Tibial nerve (tissue), 4 donors: ENCODE results near the gene PPP1R7. TPM values are rescaled to one million over a fixed set of nuclear protein-coding genes. Genes with fewer than 3 reads are reported as not detected.

Source experiments
- DNase-seq, 2 donors: peaks; one replicate each; pipeline ENCODE4 v3.0.0-alpha.2; 2019; ENCODE audit warnings: low spot score in 2 of 2
- H3K27ac ChIP-seq, 4 donors: fragments of 200-600 bp; sonication (generic) in 3 of 4; one replicate each; pipeline ENCODE4 v1.5.1; 2017 to 2019; ENCODE audit warnings: mild to moderate bottlenecking in 1 of 4
- H3K27me3 ChIP-seq, 2 donors: fragments of 200-600 bp; sonication (generic) in 1 of 2; one replicate each; pipeline versions ENCODE4 v1.5.1 to v1.6.0; 2017 to 2019
- H3K36me3 ChIP-seq, 3 donors: fragments of 200-600 bp; sonication (generic); one replicate each; pipeline ENCODE4 v1.5.1; 2018 to 2019
- H3K4me1 ChIP-seq, 4 donors: fragments of 200-600 bp; sonication (generic) in 3 of 4; one replicate each; pipeline ENCODE4 v1.5.1; 2017 to 2019
- H3K4me3 ChIP-seq, 4 donors: fragments of 200-600 bp; sonication (generic) in 3 of 4; one replicate each; pipeline ENCODE4 v1.5.1; 2017 to 2019; ENCODE audit warnings: mild to moderate bottlenecking in 1 of 4, moderate library complexity in 1 of 4
- H3K9me3 ChIP-seq, 4 donors: fragments of 200-600 bp; sonication (generic) in 3 of 4; one replicate each; pipeline ENCODE4 v1.5.1; 2017 to 2019
- CTCF ChIP-seq, 5 experiments: fragments of 200-600 bp in 3 of 5; fragments of 450-650 bp in 2 of 5; sonication (generic) in 3 of 5; IDR thresholded peaks; one replicate each; pipeline ENCODE4 v1.5.1; 2016 to 2019; ENCODE audit warnings: antibody characterized with exemption in 5 of 5, mild to moderate bottlenecking in 3 of 5, moderate library complexity in 2 of 5
- EP300 ChIP-seq, 2 donors: sonication (generic); formaldehyde crosslinking; IDR thresholded peaks; one replicate each; pipeline ENCODE4 v1.6.1; 2017; ENCODE audit warnings: antibody characterized with exemption in 2 of 2, mild to moderate bottlenecking in 1 of 2
- POLR2A ChIP-seq, 2 donors: fragments of 450-650 bp; IDR thresholded peaks; one replicate each; pipeline ENCODE4 v1.6.1; 2017; ENCODE audit warnings: antibody characterized with exemption in 2 of 2, mild to moderate bottlenecking in 2 of 2, moderate library complexity in 2 of 2
- WGBS, 2 donors: methylation state at CpG; one replicate each; pipeline ENCODE4 v1.1.5; 2018; 5-methylcytosine and 5-hydroxymethylcytosine counted together
- total RNA-seq, 4 donors: library from RNA; depleted of rRNA; stranded (reverse); fragments of >200 nt; gene quantifications; one replicate each; pipeline ENCODE4 v1.1.0, GENCODE V29; 2016

Gene PPP1R7
- total RNA-seq, 4 donors from 2014 or later: 29.5 to 53.8 (median 38.1) TPM

GRCh38 chr2:241115361-241115760, 34.9 kb upstream of the PPP1R7 start:
- H3K27ac ChIP-seq: no peak overlapping the region
- no peaks in the 10 kb centered on the region for H3K27me3 ChIP-seq
- 70 to 83% methylated on average over 8 of the region's 8 CpGs for WGBS, 2 donors
- peaks cover 0 to 11% (median 0%) of the 10 kb centered on the region in 3 donors for H3K36me3 ChIP-seq
- H3K4me3 ChIP-seq: no peak overlapping the region
- TF ChIP-seq EP300 (IDR thresholded peaks at IDR 0.05) (no peak), POLR2A (IDR thresholded peaks at IDR 0.05) (no peak), CTCF (IDR thresholded peaks at IDR 0.05) (no peak)
- no peak for DNase-seq
- no peaks in the 10 kb centered on the region for H3K9me3 ChIP-seq
- no peaks in the 10 kb centered on the region for H3K4me1 ChIP-seq

- H3K4me3 ChIP-seq: no peak overlapping the region
- no peaks in the 10 kb centered on the region for H3K9me3 ChIP-seq
- WGBS, 2 donors: 91 to 92% methylated on average over 32 of the region's 32 CpGs
- no peak for TF ChIP-seq CTCF (IDR thresholded peaks at IDR 0.05)
- TF ChIP-seq EP300 (IDR thresholded peaks at IDR 0.05): no peak
- TF ChIP-seq POLR2A (IDR thresholded peaks at IDR 0.05): no peak
- no peak overlapping the region for H3K27ac ChIP-seq
- no peak for DNase-seq
- no peaks in the 10 kb centered on the region for H3K4me1 ChIP-seq
- H3K36me3 ChIP-seq: peaks cover 0 to 6% (median 0%) of the 10 kb centered on the region in 3 donors
- H3K27me3 ChIP-seq: no peaks in the 10 kb centered on the region
Observed at GRCh38 chr2:241116606-241117560, 33.4 kb upstream of the PPP1R7 start.

- whole genome bisulfite sequencing, 2 donors: 89 to 93% methylated on average over 17 to 24 of the region's 24 CpGs
- no peak for DNase-seq
Observed at GRCh38 chr2:241118737-241119505, 31.3 kb upstream of the PPP1R7 start.

GRCh38 chr2:241120440-241120839, 29.8 kb upstream of the PPP1R7 start:
- no peak for DNase-seq
- 92% methylated on average over 2 of the region's 2 CpGs for WGBS, 2 donors
- no peak overlapping the region for H3K4me3 ChIP-seq

More at GRCh38 chr2:241118737-241119505, 31.3 kb upstream of the PPP1R7 start:
- Histone ChIP-seq H3K36me3 (peaks cover 0 to 19% (median 0%) of the 10 kb centered on the region in 3 donors), H3K27me3 (no peaks in the 10 kb centered on the region), H3K4me1 (no peaks in the 10 kb centered on the region), H3K9me3 (no peaks in the 10 kb centered on the region), H3K27ac (no peak overlapping the region), H3K4me3 (no peak overlapping the region)
- TF ChIP-seq POLR2A (IDR thresholded peaks at IDR 0.05) (no peak), EP300 (IDR thresholded peaks at IDR 0.05) (no peak), CTCF (IDR thresholded peaks at IDR 0.05) (no peak)

More at GRCh38 chr2:241120440-241120839, 29.8 kb upstream of the PPP1R7 start:
- H3K36me3 ChIP-seq: peaks cover 0 to 14% (median 0%) of the 10 kb centered on the region in 3 donors
- no peaks in the 10 kb centered on the region for H3K9me3 ChIP-seq
- no peaks in the 10 kb centered on the region for H3K27me3 ChIP-seq
- H3K4me1 ChIP-seq: no peaks in the 10 kb centered on the region
- no peak overlapping the region for H3K27ac ChIP-seq
- no peak for TF ChIP-seq POLR2A (IDR thresholded peaks at IDR 0.05)
- TF ChIP-seq EP300 (IDR thresholded peaks at IDR 0.05): no peak
- TF ChIP-seq CTCF (IDR thresholded peaks at IDR 0.05): no peak
